ENCODE measurements around the gene NEBL.

- no peak for TF ChIP-seq ZNF274 (IDR thresholded peaks at IDR 0.05; ENCODE audit: low read depth, low read length)
- TF ChIP-seq YY1 (IDR thresholded peaks at IDR 0.05; ENCODE audit: insufficient read depth, insufficient read length) = no peak
Measured at GRCh38 chr10:20893297-20893696, 3.8 kb downstream of the NEBL start.

All from NT2/D1 (cell line).